Right lobe of liver (tissue), 4 donors: ENCODE measurements around the gene HIGD2A.

ENCODE experiments used
- POLR2A ChIP-seq: fragments of 450-650 bp; IDR thresholded peaks from one replicate; pipeline ENCODE4 v1.6.1; 2017; ENCODE audit warnings: antibody characterized with exemption, mild to moderate bottlenecking
- TF ChIP-seq, protein P1 (sequence below), 4 donors: fragments of 200-600 bp in 3 of 4; fragments of 450-650 bp in 1 of 4; IDR thresholded peaks; one replicate each; pipeline versions ENCODE4 v1.5.1 to v1.8.0; 2016 to 2022; ENCODE audit warnings: antibody characterized with exemption in 4 of 4, mild to moderate bottlenecking in 2 of 4
- donor health status: DM: no; HTN: no; CAD: no.
- donor health status: DM: no; HTN: no; CAD: no.
- donor health status: DM: no; HTN: yes; CAD: no.

DNA sequence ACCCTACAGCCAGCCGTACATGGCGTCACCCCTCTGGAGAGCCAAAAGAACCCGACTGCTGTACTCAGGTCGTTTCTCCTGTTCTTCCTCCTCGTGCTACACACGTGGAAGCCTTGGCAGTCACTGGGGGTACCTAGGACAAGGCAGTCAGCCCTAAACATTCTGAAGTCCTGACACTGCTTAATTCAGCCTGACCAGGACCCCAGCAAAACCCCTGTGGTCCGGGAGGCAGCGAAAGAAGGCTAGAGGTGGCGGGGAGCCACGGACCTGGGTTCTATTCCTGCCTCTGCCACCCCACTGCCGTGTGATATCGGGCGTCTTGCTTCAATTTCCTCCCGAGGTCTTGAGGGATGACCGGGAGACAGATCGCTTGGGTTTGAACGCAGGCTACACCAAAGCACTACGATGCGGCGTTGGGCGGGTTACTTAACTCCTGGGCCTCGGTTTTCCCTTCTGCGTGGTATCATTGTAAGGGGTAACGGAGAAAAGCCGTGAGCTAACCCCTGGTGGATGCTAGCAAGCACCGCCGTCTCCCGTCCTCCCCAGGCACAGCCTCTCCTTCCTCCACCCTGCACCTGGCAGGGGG, 23.7 kb upstream of the HIGD2A start:
- TF ChIP-seq, protein P1, sequence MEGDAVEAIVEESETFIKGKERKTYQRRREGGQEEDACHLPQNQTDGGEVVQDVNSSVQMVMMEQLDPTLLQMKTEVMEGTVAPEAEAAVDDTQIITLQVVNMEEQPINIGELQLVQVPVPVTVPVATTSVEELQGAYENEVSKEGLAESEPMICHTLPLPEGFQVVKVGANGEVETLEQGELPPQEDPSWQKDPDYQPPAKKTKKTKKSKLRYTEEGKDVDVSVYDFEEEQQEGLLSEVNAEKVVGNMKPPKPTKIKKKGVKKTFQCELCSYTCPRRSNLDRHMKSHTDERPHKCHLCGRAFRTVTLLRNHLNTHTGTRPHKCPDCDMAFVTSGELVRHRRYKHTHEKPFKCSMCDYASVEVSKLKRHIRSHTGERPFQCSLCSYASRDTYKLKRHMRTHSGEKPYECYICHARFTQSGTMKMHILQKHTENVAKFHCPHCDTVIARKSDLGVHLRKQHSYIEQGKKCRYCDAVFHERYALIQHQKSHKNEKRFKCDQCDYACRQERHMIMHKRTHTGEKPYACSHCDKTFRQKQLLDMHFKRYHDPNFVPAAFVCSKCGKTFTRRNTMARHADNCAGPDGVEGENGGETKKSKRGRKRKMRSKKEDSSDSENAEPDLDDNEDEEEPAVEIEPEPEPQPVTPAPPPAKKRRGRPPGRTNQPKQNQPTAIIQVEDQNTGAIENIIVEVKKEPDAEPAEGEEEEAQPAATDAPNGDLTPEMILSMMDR (IDR thresholded peaks at IDR 0.05): no peak
- no peak for TF ChIP-seq POLR2A
